GM19025 (cell line): ENCODE results near the gene APRT.

Source experiments
- ATAC-seq: cut with Tn5 transposase; IDR thresholded peaks from one replicate; pipeline ENCODE4 v1.9.1; 2021; ENCODE audit warnings: mild to moderate bottlenecking, low read depth, moderate library complexity; ENCODE audit not compliant: unreplicated experiment

APRT gene

GRCh38 chr16:88761830-88762229 lies 49.9 kb downstream of the APRT start:
- no peak for ATAC-seq

- ATAC-seq: no peak
These were observed 50.6 kb downstream of the APRT start for GRCh38 chr16:88761143-88761534.

- no peak for ATAC-seq
These were observed 51.1 kb downstream of the APRT start for GRCh38 chr16:88760424-88761142.

- no peak for ATAC-seq
These were observed 51.8 kb downstream of the APRT start for GRCh38 chr16:88759976-88760350.
